ENCODE data around the gene REPIN1. TPM values are rescaled to one million over a fixed set of nuclear protein-coding genes. Genes with fewer than 3 reads are reported as not detected.

REPIN1 gene
- total RNA-seq, 4 donors from 2014 or later, result 115 to 332 (median 159) TPM

DNA sequence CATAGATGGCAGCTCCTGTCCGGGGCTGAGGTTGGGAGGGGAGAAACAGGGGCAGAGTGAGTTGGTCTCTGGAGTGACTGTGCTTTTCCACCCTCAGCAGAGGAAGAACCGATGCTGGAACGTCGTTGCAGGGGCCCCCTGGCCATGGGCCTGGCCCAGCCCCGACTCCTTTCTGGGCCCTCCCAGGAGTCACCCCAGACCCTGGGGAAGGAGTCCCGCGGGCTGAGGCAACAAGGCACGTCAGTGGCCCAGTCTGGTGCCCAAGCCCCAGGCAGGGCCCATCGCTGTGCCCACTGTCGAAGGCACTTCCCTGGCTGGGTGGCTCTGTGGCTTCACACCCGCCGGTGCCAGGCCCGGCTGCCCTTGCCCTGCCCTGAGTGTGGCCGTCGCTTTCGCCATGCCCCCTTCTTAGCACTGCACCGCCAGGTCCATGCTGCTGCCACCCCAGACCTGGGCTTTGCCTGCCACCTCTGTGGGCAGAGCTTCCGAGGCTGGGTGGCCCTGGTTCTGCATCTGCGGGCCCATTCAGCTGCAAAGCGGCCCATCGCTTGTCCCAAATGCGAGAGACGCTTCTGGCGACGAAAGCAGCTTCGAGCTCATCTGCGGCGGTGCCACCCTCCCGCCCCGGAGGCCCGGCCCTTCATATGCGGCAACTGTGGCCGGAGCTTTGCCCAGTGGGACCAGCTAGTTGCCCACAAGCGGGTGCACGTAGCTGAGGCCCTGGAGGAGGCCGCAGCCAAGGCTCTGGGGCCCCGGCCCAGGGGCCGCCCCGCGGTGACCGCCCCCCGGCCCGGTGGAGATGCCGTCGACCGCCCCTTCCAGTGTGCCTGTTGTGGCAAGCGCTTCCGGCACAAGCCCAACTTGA, 2.7 kb downstream of the REPIN1 start:
- intact Hi-C loops (cut with DNase I; ENCODE audit: low total_unique reads), result no loop called here
- DNase-seq (no peak), ATAC-seq (no peak)
- in situ Hi-C loops (cut with MboI; ENCODE audit: low sequenced_read_pairs in 4 of 4), result no loop called here
- H3K36me3 ChIP-seq, result peaks cover 0 to 21% of the 10 kb centered on the region in 2 donors
- no peak for TF ChIP-seq POLR2A (IDR thresholded peaks at IDR 0.05)
- TF ChIP-seq, protein P1, sequence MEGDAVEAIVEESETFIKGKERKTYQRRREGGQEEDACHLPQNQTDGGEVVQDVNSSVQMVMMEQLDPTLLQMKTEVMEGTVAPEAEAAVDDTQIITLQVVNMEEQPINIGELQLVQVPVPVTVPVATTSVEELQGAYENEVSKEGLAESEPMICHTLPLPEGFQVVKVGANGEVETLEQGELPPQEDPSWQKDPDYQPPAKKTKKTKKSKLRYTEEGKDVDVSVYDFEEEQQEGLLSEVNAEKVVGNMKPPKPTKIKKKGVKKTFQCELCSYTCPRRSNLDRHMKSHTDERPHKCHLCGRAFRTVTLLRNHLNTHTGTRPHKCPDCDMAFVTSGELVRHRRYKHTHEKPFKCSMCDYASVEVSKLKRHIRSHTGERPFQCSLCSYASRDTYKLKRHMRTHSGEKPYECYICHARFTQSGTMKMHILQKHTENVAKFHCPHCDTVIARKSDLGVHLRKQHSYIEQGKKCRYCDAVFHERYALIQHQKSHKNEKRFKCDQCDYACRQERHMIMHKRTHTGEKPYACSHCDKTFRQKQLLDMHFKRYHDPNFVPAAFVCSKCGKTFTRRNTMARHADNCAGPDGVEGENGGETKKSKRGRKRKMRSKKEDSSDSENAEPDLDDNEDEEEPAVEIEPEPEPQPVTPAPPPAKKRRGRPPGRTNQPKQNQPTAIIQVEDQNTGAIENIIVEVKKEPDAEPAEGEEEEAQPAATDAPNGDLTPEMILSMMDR (IDR thresholded peaks at IDR 0.05 in 4 of 5, conservative IDR thresholded peaks at IDR 0.05 in 1 of 5), result no peak
- H3K9me3 ChIP-seq, result no peaks in the 10 kb centered on the region
- peaks cover 32 to 37% of the 10 kb centered on the region in 2 donors for H3K4me1 ChIP-seq
- peak overlapping the region; percentile 98 to 100 (median 100) for H3K27ac ChIP-seq
- H3K27me3 ChIP-seq, result no peaks in the 10 kb centered on the region
- no peak overlapping the region for H3K4me3 ChIP-seq

DNA sequence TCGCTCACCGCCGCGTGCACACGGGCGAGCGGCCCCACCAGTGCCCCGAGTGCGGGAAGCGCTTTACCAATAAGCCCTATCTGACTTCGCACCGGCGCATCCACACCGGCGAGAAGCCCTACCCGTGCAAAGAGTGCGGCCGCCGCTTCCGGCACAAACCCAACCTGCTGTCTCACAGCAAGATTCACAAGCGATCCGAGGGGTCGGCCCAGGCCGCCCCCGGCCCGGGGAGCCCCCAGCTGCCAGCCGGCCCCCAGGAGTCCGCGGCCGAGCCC, 3.3 kb downstream of the REPIN1 start:
- Histone ChIP-seq H3K36me3 (peaks cover 0 to 21% of the 10 kb centered on the region in 2 donors), H3K27ac (peak overlapping the region in 2 of 4 donors; percentile 93 to 100), H3K4me1 (peaks cover 32 to 37% of the 10 kb centered on the region in 2 donors), H3K4me3 (no peak overlapping the region), H3K9me3 (no peaks in the 10 kb centered on the region), H3K27me3 (no peaks in the 10 kb centered on the region)
- intact Hi-C loops (cut with DNase I; ENCODE audit: low total_unique reads) (no loop called here), in situ Hi-C loops (cut with MboI; ENCODE audit: low sequenced_read_pairs in 4 of 4) (no loop called here)
- no peak for ATAC-seq
- TF ChIP-seq, protein P1 (IDR thresholded peaks at IDR 0.05 in 4 of 5, conservative IDR thresholded peaks at IDR 0.05 in 1 of 5), result no peak
- TF ChIP-seq POLR2A (IDR thresholded peaks at IDR 0.05), result no peak
- DNase-seq, result no peak

DNA sequence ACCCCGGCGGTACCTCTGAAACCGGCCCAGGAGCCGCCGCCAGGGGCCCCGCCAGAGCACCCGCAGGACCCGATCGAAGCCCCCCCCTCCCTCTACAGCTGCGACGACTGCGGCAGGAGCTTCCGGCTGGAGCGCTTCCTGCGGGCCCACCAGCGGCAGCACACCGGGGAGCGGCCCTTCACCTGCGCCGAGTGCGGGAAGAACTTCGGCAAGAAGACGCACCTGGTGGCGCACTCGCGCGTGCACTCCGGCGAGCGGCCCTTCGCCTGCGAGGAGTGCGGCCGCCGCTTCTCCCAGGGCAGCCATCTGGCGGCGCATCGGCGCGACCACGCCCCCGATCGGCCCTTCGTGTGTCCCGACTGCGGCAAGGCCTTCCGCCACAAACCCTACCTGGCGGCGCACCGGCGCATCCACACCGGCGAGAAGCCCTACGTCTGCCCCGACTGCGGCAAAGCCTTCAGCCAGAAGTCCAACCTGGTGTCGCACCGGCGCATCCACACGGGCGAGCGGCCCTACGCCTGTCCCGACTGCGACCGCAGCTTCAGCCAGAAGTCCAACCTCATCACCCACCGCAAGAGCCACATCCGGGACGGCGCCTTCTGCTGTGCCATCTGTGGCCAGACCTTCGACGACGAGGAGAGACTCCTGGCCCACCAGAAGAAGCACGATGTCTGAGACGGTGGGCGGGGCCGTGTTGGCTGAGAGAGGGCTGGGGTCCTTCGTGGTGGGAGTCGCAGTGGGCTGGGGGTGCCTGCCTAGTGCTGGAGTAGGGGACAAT, 3.8 kb downstream of the REPIN1 start:
- Histone ChIP-seq H3K4me3 (no peak overlapping the region), H3K36me3 (peaks cover 0 to 21% of the 10 kb centered on the region in 2 donors), H3K9me3 (no peaks in the 10 kb centered on the region), H3K4me1 (peaks cover 29 to 34% of the 10 kb centered on the region in 2 donors), H3K27ac (peak overlapping the region; percentile 16 to 97 (median 80)), H3K27me3 (no peaks in the 10 kb centered on the region)
- ATAC-seq, result no peak
- in situ Hi-C loops (cut with MboI; ENCODE audit: low sequenced_read_pairs in 4 of 4), result no loop called here
- TF ChIP-seq, protein P1 (IDR thresholded peaks at IDR 0.05 in 4 of 5, conservative IDR thresholded peaks at IDR 0.05 in 1 of 5), result no peak
- no peak for TF ChIP-seq POLR2A (IDR thresholded peaks at IDR 0.05)
- intact Hi-C loops (cut with DNase I; ENCODE audit: low total_unique reads), result no loop called here
- no peak for DNase-seq

DNA sequence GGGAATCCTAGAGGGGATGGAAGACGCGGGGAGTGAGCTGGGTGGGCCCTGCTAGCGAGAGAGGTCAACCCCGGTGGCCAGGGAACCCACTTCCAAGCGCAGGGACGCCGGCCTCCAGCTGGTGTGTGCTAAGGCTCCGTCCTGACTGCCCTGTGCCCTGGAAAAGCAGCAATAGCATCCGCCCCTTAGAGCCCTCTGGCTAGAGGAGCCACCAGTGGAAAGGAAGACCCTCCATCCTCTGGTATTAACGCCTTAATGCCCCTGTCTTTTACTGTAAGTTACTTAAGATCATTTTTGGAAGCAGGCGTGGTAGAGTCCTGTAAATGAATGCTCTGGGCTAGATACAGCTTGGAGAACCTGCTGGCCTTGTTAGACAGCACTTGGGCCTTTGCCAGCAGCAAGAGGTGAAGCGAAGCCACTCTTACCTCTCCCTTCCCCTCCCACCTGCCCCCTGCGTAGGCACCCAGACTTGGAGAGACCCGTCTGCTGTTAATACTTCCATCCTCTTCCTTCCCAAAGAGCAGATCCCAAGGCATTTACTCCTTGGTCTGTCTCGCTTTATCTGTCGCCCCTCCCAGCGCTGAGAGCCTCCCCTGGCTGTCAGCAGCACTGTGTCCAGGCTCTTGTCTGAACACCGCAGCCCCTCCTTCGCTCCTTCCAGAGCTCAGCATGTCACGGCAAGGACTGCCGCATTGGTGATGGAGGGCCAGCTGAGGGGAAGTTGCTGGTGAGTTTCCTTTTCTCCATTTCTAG, 4.6 kb downstream of the REPIN1 start:
- intact Hi-C loops (cut with DNase I; ENCODE audit: low total_unique reads) (no loop called here), in situ Hi-C loops (cut with MboI; ENCODE audit: low sequenced_read_pairs in 4 of 4) (no loop called here)
- Histone ChIP-seq H3K27ac (peak overlapping the region; percentile 16 to 97 (median 80)), H3K9me3 (no peaks in the 10 kb centered on the region), H3K27me3 (no peaks in the 10 kb centered on the region), H3K4me1 (peaks cover 25 to 34% of the 10 kb centered on the region in 2 donors), H3K4me3 (no peak overlapping the region), H3K36me3 (peaks cover 0 to 21% of the 10 kb centered on the region in 2 donors)
- DNase-seq (no peak), ATAC-seq (no peak)
- TF ChIP-seq POLR2A (IDR thresholded peaks at IDR 0.05), result no peak
- TF ChIP-seq, protein P1 (IDR thresholded peaks at IDR 0.05 in 4 of 5, conservative IDR thresholded peaks at IDR 0.05 in 1 of 5), result no peak

Measured in gastrocnemius medialis (tissue), 4 donors.